H1 (cell line): Measurements from ENCODE around the gene ZDHHC5. TPM values are rescaled to one million over a fixed set of nuclear protein-coding genes. Genes with fewer than 3 reads are reported as not detected.

Source experiments
- CTCF ChIA-PET: fragments of 300-600 bp; sonication (Branson Sonifier 250); formaldehyde crosslinking; loops from one replicate; lab custom pipeline; 2021; ENCODE audit not compliant: partially characterized antibody; lab: Charles Lee
- POLR2A ChIA-PET: fragments of 300-600 bp; sonication (Branson Sonifier 250); formaldehyde crosslinking; loops from one replicate; lab custom pipeline; 2021; ENCODE audit warnings: inconsistent platforms; ENCODE audit not compliant: partially characterized antibody; lab: Charles Lee
- DNase-seq, 2 experiments: peaks; one replicate each; pipeline versions ENCODE4 v3.0.0 to v3.0.0-alpha.2; 2010 to 2022; ENCODE audit warnings: low spot score in 2 of 2, low read depth in 1 of 2, mixed read lengths in 1 of 2
- FAIRE-seq: peaks from 2 replicates; lab custom pipeline; 2011; peaks lifted over from hg19 to GRCh38; lab: Jason Lieb, UNC
- H2AFZ ChIP-seq: 2 replicates; pipeline ENCODE4 v1.8.1; 2012; ENCODE audit warnings: low read length, inconsistent platforms
- H2AK5ac ChIP-seq: 2 replicates; pipeline ENCODE4 v1.6.1; 2013; ENCODE audit warnings: low read depth, low read length
- H2BK120ac ChIP-seq: replicated peaks from 2 replicates; pipeline ENCODE3; 2013; ENCODE audit warnings: low read depth, low read length, inconsistent platforms
- H2BK12ac ChIP-seq: 2 replicates; pipeline ENCODE4 v1.6.1; 2013; ENCODE audit warnings: low read depth, low read length
- H2BK15ac ChIP-seq: 2 replicates; pipeline ENCODE4 v1.6.1; 2013; ENCODE audit warnings: low read length
- H2BK20ac ChIP-seq: 2 replicates; pipeline ENCODE4 v1.6.1; 2013; ENCODE audit warnings: low read length
- H2BK5ac ChIP-seq: 2 replicates; pipeline ENCODE4 v1.6.1; 2013; ENCODE audit warnings: low read depth, low read length
- H3K14ac ChIP-seq: 2 replicates; pipeline ENCODE4 v1.6.1; 2013; ENCODE audit warnings: inconsistent platforms; ENCODE audit not compliant: insufficient read length
- H3K18ac ChIP-seq: 2 replicates; pipeline ENCODE4 v1.6.1; 2013; ENCODE audit warnings: low read length; ENCODE audit errors: extremely low read depth
- H3K23ac ChIP-seq: 2 replicates; pipeline ENCODE4 v1.6.1; 2013; ENCODE audit warnings: inconsistent platforms; ENCODE audit not compliant: insufficient read length
- H3K23me2 ChIP-seq: 2 replicates; pipeline ENCODE4 v1.6.1; 2013; ENCODE audit warnings: low read depth, low read length
- H3K27ac ChIP-seq: 2 replicates; pipeline ENCODE4 v1.6.1; 2011; ENCODE audit warnings: low read depth, low read length, inconsistent platforms
- H3K27me3 ChIP-seq, 4 experiments: replicated peaks in 1 of 4; 1 replicate in 1 of 4; 2 replicates in 3 of 4; pipeline versions ENCODE4 v1.6.1 to v1.8.1; 2011 to 2013; ENCODE audit warnings: low read length in 3 of 4, mild to moderate bottlenecking in 3 of 4, inconsistent platforms in 2 of 4, mixed read lengths in 2 of 4, moderate library complexity in 1 of 4; ENCODE audit not compliant: control insufficient read depth in 3 of 4, insufficient read depth in 3 of 4; ENCODE audit errors: extremely low read depth in 1 of 4
- H3K36me3 ChIP-seq, 4 experiments: 2 replicates each; pipeline versions ENCODE4 v1.6.1 to v1.8.1; 2011 to 2013; ENCODE audit warnings: mild to moderate bottlenecking in 4 of 4, low read length in 3 of 4, moderate library complexity in 2 of 4, control low read depth in 1 of 4, inconsistent platforms in 1 of 4; ENCODE audit not compliant: insufficient read depth in 4 of 4, control insufficient read depth in 2 of 4
- H3K4ac ChIP-seq: replicated peaks from 2 replicates; pipeline ENCODE3; 2013; ENCODE audit warnings: low read length, low read depth, mixed read lengths, inconsistent platforms; ENCODE audit not compliant: insufficient read length
- H3K4me1 ChIP-seq, 4 experiments: replicated peaks in 1 of 4; 1 replicate in 1 of 4; 2 replicates in 3 of 4; pipeline versions ENCODE4 v1.6.1 to v1.8.1; 2011 to 2013; ENCODE audit warnings: low read length in 3 of 4, inconsistent platforms in 2 of 4, mixed read lengths in 1 of 4; ENCODE audit not compliant: insufficient read depth in 4 of 4, control insufficient read depth in 3 of 4
- H3K4me2 ChIP-seq, 2 experiments: 2 replicates each; pipeline versions ENCODE4 v1.6.1 to v1.8.1; 2011 to 2013; ENCODE audit warnings: low read depth in 2 of 2, low read length in 2 of 2, control low read depth in 1 of 2, inconsistent platforms in 1 of 2, mild to moderate bottlenecking in 1 of 2; ENCODE audit not compliant: insufficient read depth in 1 of 2
- H3K4me3 ChIP-seq, 4 experiments: fragments of 200-600, 300-600 bp in 1 of 4; sonication (generic), shearing (Covaris generic), sonication (Bioruptor Twin) in 1 of 4; 2 replicates each; pipeline versions ENCODE4 v1.5.1 to v1.8.1; 2011 to 2016; ENCODE audit warnings: low read length in 4 of 4, low read depth in 3 of 4, control low read depth in 2 of 4, inconsistent platforms in 2 of 4, mild to moderate bottlenecking in 2 of 4, mixed read lengths in 1 of 4, moderate library complexity in 1 of 4; ENCODE audit not compliant: insufficient read depth in 2 of 4; ENCODE audit errors: extremely low read depth in 1 of 4
- H3K56ac ChIP-seq: replicated peaks from 2 replicates; pipeline ENCODE3; 2013; ENCODE audit warnings: low read depth, mild to moderate bottlenecking, mixed read lengths, low read length, inconsistent platforms; ENCODE audit not compliant: insufficient read length
- H3K79me1 ChIP-seq: 2 replicates; pipeline ENCODE4 v1.6.1; 2013; ENCODE audit warnings: low read depth, low read length, control low read depth
- H3K79me2 ChIP-seq, 2 experiments: 2 replicates each; pipeline versions ENCODE4 v1.6.1 to v1.8.1; 2012 to 2013; ENCODE audit warnings: low read length in 2 of 2, mild to moderate bottlenecking in 2 of 2, inconsistent platforms in 1 of 2; ENCODE audit not compliant: insufficient read depth in 2 of 2, control insufficient read depth in 1 of 2
- H3K9ac ChIP-seq, 4 experiments: replicated peaks in 1 of 4; 1 replicate in 1 of 4; 2 replicates in 3 of 4; pipeline versions ENCODE4 v1.6.1 to v1.8.1; 2011 to 2013; ENCODE audit warnings: low read depth in 3 of 4, low read length in 3 of 4, control low read depth in 2 of 4, mild to moderate bottlenecking in 2 of 4, moderate library complexity in 2 of 4, inconsistent platforms in 1 of 4; ENCODE audit errors: extremely low read depth in 1 of 4
- H3K9me3 ChIP-seq, 2 experiments: 2 replicates each; pipeline versions ENCODE4 v1.6.1 to v1.8.1; 2012 to 2013; ENCODE audit warnings: mild to moderate bottlenecking in 2 of 2, moderate library complexity in 2 of 2, control low read depth in 1 of 2, inconsistent platforms in 1 of 2, low read depth in 1 of 2, low read length in 1 of 2, mixed read lengths in 1 of 2; ENCODE audit not compliant: insufficient read depth in 2 of 2
- H4K20me1 ChIP-seq, 2 experiments: replicated peaks in 1 of 2; 2 replicates each; pipeline versions ENCODE3 to v1.8.1; 2011 to 2013; ENCODE audit warnings: inconsistent platforms in 2 of 2, low read length in 2 of 2, mild to moderate bottlenecking in 1 of 2; ENCODE audit not compliant: insufficient read depth in 2 of 2, control insufficient read depth in 1 of 2
- H4K5ac ChIP-seq: 2 replicates; pipeline ENCODE4 v1.6.1; 2013; ENCODE audit warnings: low read length, low read depth, mixed read lengths, inconsistent platforms; ENCODE audit not compliant: insufficient read length
- H4K8ac ChIP-seq: 2 replicates; pipeline ENCODE4 v1.8.0; 2013; ENCODE audit warnings: mild to moderate bottlenecking, moderate library complexity, low read length, inconsistent platforms; ENCODE audit not compliant: insufficient read depth; ENCODE audit errors: extremely low read depth
- H4K91ac ChIP-seq: replicated peaks from 2 replicates; pipeline ENCODE3; 2013; ENCODE audit warnings: low read length, mixed read lengths, inconsistent platforms; ENCODE audit not compliant: insufficient read length
- CHD1 ChIP-seq: IDR thresholded peaks from 2 replicates; pipeline ENCODE4 v1.6.1; 2012; ENCODE audit warnings: low read depth, low read length, improper control_type of control experiment
- CHD2 ChIP-seq: IDR thresholded peaks from 2 replicates; pipeline ENCODE4 v1.6.1; 2012; ENCODE audit warnings: low read length, improper control_type of control experiment
- CTBP2 ChIP-seq: IDR thresholded peaks from 2 replicates; pipeline ENCODE4 v1.7.0; 2011; ENCODE audit warnings: borderline replicate concordance, mild to moderate bottlenecking, moderate library complexity, mixed read lengths, low read length; ENCODE audit not compliant: insufficient read depth, insufficient read length
- E2F6 ChIP-seq: IDR thresholded peaks from 2 replicates; pipeline ENCODE4 v1.6.1; 2012; ENCODE audit warnings: inconsistent platforms
- KDM1A ChIP-seq: fragments of 200-600, 300-600 bp; sonication (generic); IDR thresholded peaks from 2 replicates; pipeline ENCODE4 v1.7.1; 2016; ENCODE audit warnings: mild to moderate bottlenecking, low read length, borderline replicate concordance
- MAFK ChIP-seq: IDR thresholded peaks from 2 replicates; pipeline ENCODE4 v1.6.1; 2012; ENCODE audit warnings: low read depth, mild to moderate bottlenecking, improper control_type of control experiment, low read length
- PHF8 ChIP-seq: fragments of 200-600 bp; sonication (generic); conservative IDR thresholded peaks from 2 replicates; pipeline ENCODE4 v1.7.1; 2012; ENCODE audit warnings: low read depth, mild to moderate bottlenecking, inconsistent platforms, low read length, moderate library complexity
- WGBS, 2 experiments: shearing (Covaris generic) in 1 of 2; methylation state at CpG; one replicate each; pipeline versions ENCODE4 v1.1.6 to v1.1.7; 2013 to 2015; ENCODE audit warnings: low lambda C conversion rate in 2 of 2, mixed read lengths in 2 of 2, inconsistent platforms in 1 of 2, low coverage in 1 of 2, missing lambda C conversion rate in 1 of 2; ENCODE audit not compliant: insufficient replicate concordance in 2 of 2, insufficient coverage in 1 of 2, insufficient read length in 1 of 2; ENCODE audit errors: extremely low coverage in 1 of 2, missing lambda C conversion rate in 1 of 2; 5-methylcytosine and 5-hydroxymethylcytosine counted together
- polyA plus RNA-seq, 7 experiments: library from polyadenylated mRNA; depleted of rRNA in 3 of 7; stranded (reverse) in 5 of 7; unstranded in 2 of 7; fragments of >200 nt in 5 of 7; fragments of 200-250 nt in 2 of 7; gene quantifications; 1 replicate in 5 of 7; 2 replicates in 1 of 7; 4 replicates in 1 of 7; pipeline versions ENCODE4 v1.2.1 to v1.2.3, GENCODE V29; 2011 to 2013; ENCODE audit warnings: missing spikeins in 2 of 7, mixed read lengths in 2 of 7
- total RNA-seq: library from RNA; stranded (reverse); fragmentation: NEBNext Ultra II Directional; extraction: Animal tissue kit (Norgen Biotek cat#: 25700); gene quantifications from 2 replicates; pipeline ENCODE4 v1.2.1, GENCODE V29; 2021

ZDHHC5 gene
- total and polyA plus RNA-seq, 2 of the 8 experiments (the other 6 are each of a cell fraction or from before 2014, with no cell fraction given): 40.0 to 56.3 TPM

DNA sequence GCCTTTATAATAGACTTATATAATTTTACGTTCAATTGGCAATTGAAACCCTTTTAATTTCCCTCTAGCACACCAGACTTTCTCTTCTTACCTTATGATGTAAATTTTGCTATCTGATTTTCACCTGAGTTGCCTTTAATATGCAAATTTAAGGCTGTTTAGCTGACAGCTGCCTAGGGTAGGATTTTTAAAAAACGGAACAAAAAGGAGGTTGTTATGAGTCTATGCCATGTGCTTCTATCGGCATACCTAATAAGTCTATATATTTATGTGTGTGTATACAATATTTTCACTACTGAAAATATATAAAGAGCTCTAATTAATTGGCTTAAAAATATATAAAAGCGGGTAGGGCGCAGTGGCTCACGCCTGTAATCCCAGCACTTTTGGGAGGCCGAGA, 61.6 kb downstream of the ZDHHC5 start:
- Histone ChIP-seq H2BK15ac (no peak overlapping the region), H3K23ac (no peak overlapping the region), H3K36me3 (0 out of 8 replicates have a peak, but pooled peaks cover 0 to 3% (median 0%) of the 10 kb centered on the region in 4 experiments), H3K9me3 (no peaks in the 10 kb centered on the region), H3K27ac (no peak overlapping the region), H4K5ac (no peak overlapping the region), H3K4me1 (peaks cover 0 to 3% (median 1%) of the 10 kb centered on the region in 4 experiments; a peak in 2 of 7 replicates), H4K8ac (no peak overlapping the region), H3K23me2 (no peaks in the 10 kb centered on the region), H3K79me2 (peaks cover 0 to 65% of the 10 kb centered on the region in 2 experiments; a peak in 2 of 4 replicates), H3K79me1 (peaks cover 4% of the 10 kb centered on the region), H2BK120ac (no peak overlapping the region), H2BK20ac (no peak overlapping the region), H3K4me2 (peak overlapping the region; percentile 34 to 41; a peak in 2 of 4 replicates), H4K91ac (no peak overlapping the region), H3K18ac (no peak overlapping the region), H4K20me1 (peaks cover 0 to 5% of the 10 kb centered on the region in 2 experiments), H3K4me3 (no peak overlapping the region), H2AK5ac (no peak overlapping the region), H2BK12ac (no peak overlapping the region), H2BK5ac (no peak overlapping the region), H3K56ac (no peak overlapping the region), H2AFZ (no peak overlapping the region), H3K27me3 (no peaks in the 10 kb centered on the region), H3K9ac (no peak overlapping the region), H3K14ac (no peak overlapping the region), H3K4ac (no peak overlapping the region)
- FAIRE-seq (no peak), DNase-seq (no peak)
- TF ChIP-seq CHD1 (no peak), CHD2 (no peak), KDM1A (no peak), CTBP2 (no peak), PHF8 (no peak), E2F6 (no peak), MAFK (no peak)
- 75% methylated on average over 7 of the region's 7 CpGs; no CpG with 5 or more reads in 1 of the 2 experiments for WGBS, 2 experiments
- ChIA-PET CTCF (interaction anchor here (0.7 kb wide), 1 partner anchor 13 kb away, joined by 3 read pairs; no protein-coding TSS in a partner anchor), POLR2A (interaction anchor here (0.9 to 4.1 kb wide), 4 partner anchors 14 to 70 kb away, joined by 3 to 30 read pairs (median 16); partner anchors contain the start of genes MED19, SELENOH and TMX2)
